Activated CD8-positive, alpha-beta T cell treated with anti-CD3 and anti-CD28 coated beads for 36 hours (primary cell): ENCODE results near the gene HNF1B. TPM values are rescaled to one million over a fixed set of nuclear protein-coding genes. Genes with fewer than 3 reads are reported as not detected.

Source experiments
- ATAC-seq: fragments of 200-7000 bp; cut with Tn5 transposase; one replicate; pipeline ENCODE4 v1.10.0; 2021; ENCODE audit warnings: mild to moderate bottlenecking, moderate library complexity
- CTCF ChIA-PET: fragments of 350-600 bp; sonication (Branson Sonifier 250); formaldehyde crosslinking; loops from one replicate; lab custom pipeline; 2021; ENCODE audit warnings: antibody characterized with exemption; lab: Charles Lee
- POLR2A ChIA-PET: fragments of 350-600 bp; sonication (Branson Sonifier 250); formaldehyde crosslinking; loops from one replicate; lab custom pipeline; 2021; ENCODE audit warnings: antibody characterized with exemption; lab: Charles Lee
- DNase-seq: peaks from one replicate; pipeline ENCODE4 v3.0.0-alpha.2; 2020
- H3K27ac Mint-ChIP-seq: one replicate; pipeline ENCODE4 v1.8.0; 2021; ENCODE audit warnings: mild to moderate bottlenecking, mixed read lengths
- H3K27me3 Mint-ChIP-seq: one replicate; pipeline ENCODE4 v1.8.0; 2021; ENCODE audit warnings: mixed read lengths
- H3K36me3 Mint-ChIP-seq: one replicate; pipeline ENCODE4 v1.8.0; 2021; ENCODE audit warnings: low read depth, mixed read lengths
- H3K4me1 Mint-ChIP-seq: one replicate; pipeline ENCODE4 v1.8.0; 2021; ENCODE audit warnings: low read depth, mixed read lengths
- H3K4me3 Mint-ChIP-seq: one replicate; pipeline ENCODE4 v1.8.0; 2021; ENCODE audit warnings: mild to moderate bottlenecking, moderate library complexity, mixed read lengths
- H3K9me3 Mint-ChIP-seq: one replicate; pipeline ENCODE4 v1.8.0; 2021; ENCODE audit warnings: mixed read lengths
- CTCF ChIP-seq: fragments of 200-600 bp; IDR thresholded peaks from one replicate; pipeline ENCODE4 v1.8.0; 2022; ENCODE audit warnings: antibody characterized with exemption, mild to moderate bottlenecking
- intact Hi-C: fragments of 100-400 bp; cut with micrococcal nuclease; formaldehyde crosslinking; loops from one replicate; pipeline ENCODE4 v1.10.0; 2022
- total RNA-seq, 2 experiments: library from RNA; stranded (reverse); gene quantifications; one replicate each; pipeline ENCODE4 v1.2.3, GENCODE V29; 2021

HNF1B gene
- total RNA-seq, 2 experiments from 2014 or later: 0.59 to 0.60 TPM

- H3K9me3 Mint-ChIP-seq: no peaks in the 10 kb centered on the region
- ChIA-PET CTCF (no interaction called here), POLR2A (no interaction called here)
- no peak overlapping the region for H3K27ac Mint-ChIP-seq
- no peak for DNase-seq
- no peak overlapping the region for H3K4me3 Mint-ChIP-seq
- no peaks in the 10 kb centered on the region for H3K27me3 Mint-ChIP-seq
- H3K4me1 Mint-ChIP-seq: no peaks in the 10 kb centered on the region
- intact Hi-C loops: no loop called here
- no peak for ATAC-seq
- no peak for TF ChIP-seq CTCF
- no peaks in the 10 kb centered on the region for H3K36me3 Mint-ChIP-seq
These were observed 13.8 kb downstream of the HNF1B start for GRCh38 chr17:37731056-37731455.

GRCh38 chr17:37729905-37730304 lies 15.0 kb downstream of the HNF1B start:
- H3K27ac Mint-ChIP-seq: no peak overlapping the region

GRCh38 chr17:37726891-37727675 lies 17.8 kb downstream of the HNF1B start:
- ChIA-PET POLR2A (no interaction called here), CTCF (no interaction called here)

More at GRCh38 chr17:37729905-37730304, 15.0 kb downstream of the HNF1B start:
- no peak for ATAC-seq
- H3K4me1 Mint-ChIP-seq: no peaks in the 10 kb centered on the region
- no peaks in the 10 kb centered on the region for H3K9me3 Mint-ChIP-seq
- no peaks in the 10 kb centered on the region for H3K27me3 Mint-ChIP-seq
- CTCF ChIA-PET: no interaction called here
- no peak for TF ChIP-seq CTCF
- no peak for DNase-seq
- H3K4me3 Mint-ChIP-seq: no peak overlapping the region
- POLR2A ChIA-PET: no interaction called here
- intact Hi-C loops: no loop called here
- no peaks in the 10 kb centered on the region for H3K36me3 Mint-ChIP-seq

GRCh38 chr17:37726248-37726647 lies 18.6 kb downstream of the HNF1B start:
- H3K9me3 Mint-ChIP-seq: no peaks in the 10 kb centered on the region
- DNase-seq (no peak), ATAC-seq (no peak)
- H3K4me3 Mint-ChIP-seq: no peak overlapping the region
- ChIA-PET CTCF (no interaction called here), POLR2A (no interaction called here)
- TF ChIP-seq CTCF: no peak
- H3K4me1 Mint-ChIP-seq: peaks cover 1% of the 10 kb centered on the region
- intact Hi-C loops: no loop called here
- H3K36me3 Mint-ChIP-seq: no peaks in the 10 kb centered on the region
- H3K27me3 Mint-ChIP-seq: peaks cover 2% of the 10 kb centered on the region
- no peak overlapping the region for H3K27ac Mint-ChIP-seq

More at GRCh38 chr17:37726891-37727675, 17.8 kb downstream of the HNF1B start:
- Mint-ChIP-seq H3K27me3 (peaks cover 2% of the 10 kb centered on the region), H3K4me1 (peaks cover 1% of the 10 kb centered on the region), H3K27ac (no peak overlapping the region), H3K4me3 (no peak overlapping the region), H3K36me3 (no peaks in the 10 kb centered on the region), H3K9me3 (no peaks in the 10 kb centered on the region)
- intact Hi-C loops: no loop called here
- no peak for DNase-seq
- no peak for TF ChIP-seq CTCF
- no peak for ATAC-seq

- no peak for ATAC-seq
- CTCF ChIA-PET: no interaction called here
- no peak overlapping the region for H3K27ac Mint-ChIP-seq
- no peak for DNase-seq
- POLR2A ChIA-PET: no interaction called here
- H3K4me3 Mint-ChIP-seq: no peak overlapping the region
- H3K4me1 Mint-ChIP-seq: peaks cover 1% of the 10 kb centered on the region
- H3K9me3 Mint-ChIP-seq: no peaks in the 10 kb centered on the region
- H3K27me3 Mint-ChIP-seq: peaks cover 2% of the 10 kb centered on the region
- H3K36me3 Mint-ChIP-seq: no peaks in the 10 kb centered on the region
- intact Hi-C loops: no loop called here
- no peak for TF ChIP-seq CTCF
These were observed 19.2 kb downstream of the HNF1B start for GRCh38 chr17:37725601-37726146.
